H1 (cell line): ENCODE results near the gene PHF13. TPM values are rescaled to one million over a fixed set of nuclear protein-coding genes. Genes with fewer than 3 reads are reported as not detected.

Source experiments
- CTCF ChIA-PET: fragments of 300-600 bp; sonication (Branson Sonifier 250); formaldehyde crosslinking; loops from one replicate; lab custom pipeline; 2021; ENCODE audit not compliant: partially characterized antibody; lab: Charles Lee
- POLR2A ChIA-PET: fragments of 300-600 bp; sonication (Branson Sonifier 250); formaldehyde crosslinking; loops from one replicate; lab custom pipeline; 2021; ENCODE audit warnings: inconsistent platforms; ENCODE audit not compliant: partially characterized antibody; lab: Charles Lee
- DNase-seq, 2 experiments: peaks; one replicate each; pipeline versions ENCODE4 v3.0.0 to v3.0.0-alpha.2; 2010 to 2022; ENCODE audit warnings: low spot score in 2 of 2, low read depth in 1 of 2, mixed read lengths in 1 of 2
- FAIRE-seq: peaks from 2 replicates; lab custom pipeline; 2011; peaks lifted over from hg19 to GRCh38; lab: Jason Lieb, UNC
- H2AFZ ChIP-seq: 2 replicates; pipeline ENCODE4 v1.8.1; 2012; ENCODE audit warnings: low read length, inconsistent platforms
- H2AK5ac ChIP-seq: 2 replicates; pipeline ENCODE4 v1.6.1; 2013; ENCODE audit warnings: low read depth, low read length
- H2BK120ac ChIP-seq: replicated peaks from 2 replicates; pipeline ENCODE3; 2013; ENCODE audit warnings: low read depth, low read length, inconsistent platforms
- H2BK12ac ChIP-seq: 2 replicates; pipeline ENCODE4 v1.6.1; 2013; ENCODE audit warnings: low read depth, low read length
- H2BK15ac ChIP-seq: 2 replicates; pipeline ENCODE4 v1.6.1; 2013; ENCODE audit warnings: low read length
- H2BK20ac ChIP-seq: 2 replicates; pipeline ENCODE4 v1.6.1; 2013; ENCODE audit warnings: low read length
- H2BK5ac ChIP-seq: 2 replicates; pipeline ENCODE4 v1.6.1; 2013; ENCODE audit warnings: low read depth, low read length
- H3K14ac ChIP-seq: 2 replicates; pipeline ENCODE4 v1.6.1; 2013; ENCODE audit warnings: inconsistent platforms; ENCODE audit not compliant: insufficient read length
- H3K18ac ChIP-seq: 2 replicates; pipeline ENCODE4 v1.6.1; 2013; ENCODE audit warnings: low read length; ENCODE audit errors: extremely low read depth
- H3K23ac ChIP-seq: 2 replicates; pipeline ENCODE4 v1.6.1; 2013; ENCODE audit warnings: inconsistent platforms; ENCODE audit not compliant: insufficient read length
- H3K23me2 ChIP-seq: 2 replicates; pipeline ENCODE4 v1.6.1; 2013; ENCODE audit warnings: low read depth, low read length
- H3K27ac ChIP-seq: 2 replicates; pipeline ENCODE4 v1.6.1; 2011; ENCODE audit warnings: low read depth, low read length, inconsistent platforms
- H3K27me3 ChIP-seq, 4 experiments: replicated peaks in 1 of 4; 1 replicate in 1 of 4; 2 replicates in 3 of 4; pipeline versions ENCODE4 v1.6.1 to v1.8.1; 2011 to 2013; ENCODE audit warnings: low read length in 3 of 4, mild to moderate bottlenecking in 3 of 4, inconsistent platforms in 2 of 4, mixed read lengths in 2 of 4, moderate library complexity in 1 of 4; ENCODE audit not compliant: control insufficient read depth in 3 of 4, insufficient read depth in 3 of 4; ENCODE audit errors: extremely low read depth in 1 of 4
- H3K36me3 ChIP-seq, 4 experiments: 2 replicates each; pipeline versions ENCODE4 v1.6.1 to v1.8.1; 2011 to 2013; ENCODE audit warnings: mild to moderate bottlenecking in 4 of 4, low read length in 3 of 4, moderate library complexity in 2 of 4, control low read depth in 1 of 4, inconsistent platforms in 1 of 4; ENCODE audit not compliant: insufficient read depth in 4 of 4, control insufficient read depth in 2 of 4
- H3K4ac ChIP-seq: replicated peaks from 2 replicates; pipeline ENCODE3; 2013; ENCODE audit warnings: low read length, low read depth, mixed read lengths, inconsistent platforms; ENCODE audit not compliant: insufficient read length
- H3K4me1 ChIP-seq, 4 experiments: replicated peaks in 1 of 4; 1 replicate in 1 of 4; 2 replicates in 3 of 4; pipeline versions ENCODE4 v1.6.1 to v1.8.1; 2011 to 2013; ENCODE audit warnings: low read length in 3 of 4, inconsistent platforms in 2 of 4, mixed read lengths in 1 of 4; ENCODE audit not compliant: insufficient read depth in 4 of 4, control insufficient read depth in 3 of 4
- H3K4me2 ChIP-seq, 2 experiments: 2 replicates each; pipeline versions ENCODE4 v1.6.1 to v1.8.1; 2011 to 2013; ENCODE audit warnings: low read depth in 2 of 2, low read length in 2 of 2, control low read depth in 1 of 2, inconsistent platforms in 1 of 2, mild to moderate bottlenecking in 1 of 2; ENCODE audit not compliant: insufficient read depth in 1 of 2
- H3K4me3 ChIP-seq, 4 experiments: fragments of 200-600, 300-600 bp in 1 of 4; sonication (generic), shearing (Covaris generic), sonication (Bioruptor Twin) in 1 of 4; 2 replicates each; pipeline versions ENCODE4 v1.5.1 to v1.8.1; 2011 to 2016; ENCODE audit warnings: low read length in 4 of 4, low read depth in 3 of 4, control low read depth in 2 of 4, inconsistent platforms in 2 of 4, mild to moderate bottlenecking in 2 of 4, mixed read lengths in 1 of 4, moderate library complexity in 1 of 4; ENCODE audit not compliant: insufficient read depth in 2 of 4; ENCODE audit errors: extremely low read depth in 1 of 4
- H3K56ac ChIP-seq: replicated peaks from 2 replicates; pipeline ENCODE3; 2013; ENCODE audit warnings: low read depth, mild to moderate bottlenecking, mixed read lengths, low read length, inconsistent platforms; ENCODE audit not compliant: insufficient read length
- H3K79me1 ChIP-seq: 2 replicates; pipeline ENCODE4 v1.6.1; 2013; ENCODE audit warnings: low read depth, low read length, control low read depth
- H3K79me2 ChIP-seq, 2 experiments: 2 replicates each; pipeline versions ENCODE4 v1.6.1 to v1.8.1; 2012 to 2013; ENCODE audit warnings: low read length in 2 of 2, mild to moderate bottlenecking in 2 of 2, inconsistent platforms in 1 of 2; ENCODE audit not compliant: insufficient read depth in 2 of 2, control insufficient read depth in 1 of 2
- H3K9ac ChIP-seq, 4 experiments: replicated peaks in 1 of 4; 1 replicate in 1 of 4; 2 replicates in 3 of 4; pipeline versions ENCODE4 v1.6.1 to v1.8.1; 2011 to 2013; ENCODE audit warnings: low read depth in 3 of 4, low read length in 3 of 4, control low read depth in 2 of 4, mild to moderate bottlenecking in 2 of 4, moderate library complexity in 2 of 4, inconsistent platforms in 1 of 4; ENCODE audit errors: extremely low read depth in 1 of 4
- H3K9me3 ChIP-seq, 2 experiments: 2 replicates each; pipeline versions ENCODE4 v1.6.1 to v1.8.1; 2012 to 2013; ENCODE audit warnings: mild to moderate bottlenecking in 2 of 2, moderate library complexity in 2 of 2, control low read depth in 1 of 2, inconsistent platforms in 1 of 2, low read depth in 1 of 2, low read length in 1 of 2, mixed read lengths in 1 of 2; ENCODE audit not compliant: insufficient read depth in 2 of 2
- H4K20me1 ChIP-seq, 2 experiments: replicated peaks in 1 of 2; 2 replicates each; pipeline versions ENCODE3 to v1.8.1; 2011 to 2013; ENCODE audit warnings: inconsistent platforms in 2 of 2, low read length in 2 of 2, mild to moderate bottlenecking in 1 of 2; ENCODE audit not compliant: insufficient read depth in 2 of 2, control insufficient read depth in 1 of 2
- H4K5ac ChIP-seq: 2 replicates; pipeline ENCODE4 v1.6.1; 2013; ENCODE audit warnings: low read length, low read depth, mixed read lengths, inconsistent platforms; ENCODE audit not compliant: insufficient read length
- H4K8ac ChIP-seq: 2 replicates; pipeline ENCODE4 v1.8.0; 2013; ENCODE audit warnings: mild to moderate bottlenecking, moderate library complexity, low read length, inconsistent platforms; ENCODE audit not compliant: insufficient read depth; ENCODE audit errors: extremely low read depth
- H4K91ac ChIP-seq: replicated peaks from 2 replicates; pipeline ENCODE3; 2013; ENCODE audit warnings: low read length, mixed read lengths, inconsistent platforms; ENCODE audit not compliant: insufficient read length
- ASH2L ChIP-seq: fragments of 200-600, 300-600 bp; sonication (generic); IDR thresholded peaks from one replicate; pipeline ENCODE4 v1.7.1; 2017; ENCODE audit warnings: low read length
- BACH1 ChIP-seq: IDR thresholded peaks from 2 replicates; pipeline ENCODE4 v1.6.1; 2012; ENCODE audit warnings: low read length, improper control_type of control experiment
- CTCF ChIP-seq, 3 experiments: IDR thresholded peaks; 1 replicate in 2 of 3; 2 replicates in 1 of 3; pipeline versions ENCODE4 v1.5.1 to v1.6.1; 2011; ENCODE audit warnings: low read length in 3 of 3, mild to moderate bottlenecking in 3 of 3, inconsistent platforms in 2 of 3, low read depth in 1 of 3, moderate library complexity in 1 of 3; ENCODE audit not compliant: insufficient read depth in 1 of 3; ENCODE audit errors: control extremely low read depth in 1 of 3
- E2F6 ChIP-seq: IDR thresholded peaks from 2 replicates; pipeline ENCODE4 v1.6.1; 2012; ENCODE audit warnings: inconsistent platforms
- HDAC2 ChIP-seq, 2 experiments: fragments of 300-600 bp in 1 of 2; sonication (generic) in 1 of 2; IDR thresholded peaks; 2 replicates each; pipeline ENCODE4 v1.6.1; 2011 to 2012; ENCODE audit warnings: low read depth in 2 of 2, low read length in 2 of 2, mild to moderate bottlenecking in 2 of 2, moderate library complexity in 2 of 2, borderline replicate concordance in 1 of 2, inconsistent platforms in 1 of 2
- KDM1A ChIP-seq: fragments of 200-600, 300-600 bp; sonication (generic); IDR thresholded peaks from 2 replicates; pipeline ENCODE4 v1.7.1; 2016; ENCODE audit warnings: mild to moderate bottlenecking, low read length, borderline replicate concordance
- SRF ChIP-seq: IDR thresholded peaks from 2 replicates; pipeline ENCODE4 v1.6.1; 2011; ENCODE audit warnings: mild to moderate bottlenecking, low read depth, low read length, moderate library complexity
- TCF12 ChIP-seq: IDR thresholded peaks from 2 replicates; pipeline ENCODE4 v1.6.1; 2011; ENCODE audit warnings: low read depth, mild to moderate bottlenecking, low read length
- WGBS, 2 experiments: shearing (Covaris generic) in 1 of 2; methylation state at CpG; one replicate each; pipeline versions ENCODE4 v1.1.6 to v1.1.7; 2013 to 2015; ENCODE audit warnings: low lambda C conversion rate in 2 of 2, mixed read lengths in 2 of 2, inconsistent platforms in 1 of 2, low coverage in 1 of 2, missing lambda C conversion rate in 1 of 2; ENCODE audit not compliant: insufficient replicate concordance in 2 of 2, insufficient coverage in 1 of 2, insufficient read length in 1 of 2; ENCODE audit errors: extremely low coverage in 1 of 2, missing lambda C conversion rate in 1 of 2; 5-methylcytosine and 5-hydroxymethylcytosine counted together
- polyA plus RNA-seq, 7 experiments: library from polyadenylated mRNA; depleted of rRNA in 3 of 7; stranded (reverse) in 5 of 7; unstranded in 2 of 7; fragments of >200 nt in 5 of 7; fragments of 200-250 nt in 2 of 7; gene quantifications; 1 replicate in 5 of 7; 2 replicates in 1 of 7; 4 replicates in 1 of 7; pipeline versions ENCODE4 v1.2.1 to v1.2.3, GENCODE V29; 2011 to 2013; ENCODE audit warnings: missing spikeins in 2 of 7, mixed read lengths in 2 of 7
- total RNA-seq: library from RNA; stranded (reverse); fragmentation: NEBNext Ultra II Directional; extraction: Animal tissue kit (Norgen Biotek cat#: 25700); gene quantifications from 2 replicates; pipeline ENCODE4 v1.2.1, GENCODE V29; 2021

PHF13 gene
- total and polyA plus RNA-seq, 2 of the 8 experiments (the other 6 are each of a cell fraction or from before 2014, with no cell fraction given), result 11.7 to 39.6 TPM

- Histone ChIP-seq H3K4me2 (peak overlapping the region; percentile 91 to 94), H3K27ac (no peak overlapping the region), H4K20me1 (peaks cover 27 to 34% of the 10 kb centered on the region in 2 experiments), H3K4ac (no peak overlapping the region), H3K4me3 (peak overlapping the region; percentile 75 to 92 (median 86)), H2AFZ (no peak overlapping the region), H4K8ac (0 out of 2 replicates have a peak overlapping the region, but pooled peaks have one; percentile 17), H3K79me1 (peaks cover 21% of the 10 kb centered on the region), H3K79me2 (peaks cover 22 to 55% of the 10 kb centered on the region in 2 experiments; a peak in 3 of 4 replicates), H3K27me3 (no peaks in the 10 kb centered on the region; a peak in 1 of 7 replicates), H2BK12ac (0 out of 2 replicates have a peak overlapping the region, but pooled peaks have one; percentile 7), H2BK20ac (no peak overlapping the region), H3K23ac (no peak overlapping the region), H2BK15ac (no peak overlapping the region), H2BK5ac (peak overlapping the region; percentile 8; the same call in 1 of the 2 replicates), H4K91ac (no peak overlapping the region), H3K9me3 (no peaks in the 10 kb centered on the region), H3K23me2 (peaks cover 18% of the 10 kb centered on the region), H3K4me1 (peaks cover 2 to 13% (median 9%) of the 10 kb centered on the region in 4 experiments), H3K14ac (no peak overlapping the region), H2AK5ac (no peak overlapping the region), H3K18ac (peak overlapping the region; percentile 25; the same call in 1 of the 2 replicates), H2BK120ac (no peak overlapping the region), H4K5ac (no peak overlapping the region), H3K36me3 (peaks cover 10 to 24% (median 20%) of the 10 kb centered on the region in 4 experiments; a peak in 7 of 8 replicates), H3K9ac (peak overlapping the region in 3 of 4 experiments; percentile 29 to 79 (median 77); a peak in 6 of 7 replicates), H3K56ac (no peak overlapping the region)
- ChIA-PET POLR2A (interaction anchor here (5.4 to 10.8 kb wide), 4 partner anchors 10 to 46 kb away, joined by 46 to 196 read pairs (median 120); partner anchors contain the start of genes NOL9, TAS1R1, THAP3 and ZBTB48), CTCF (interaction anchor here (0.7 to 3.3 kb wide), 13 partner anchors 9 to 163 kb away, joined by 3 to 16 read pairs (median 3); partner anchors contain the start of genes NOL9, PHF13 and TAS1R1)
- WGBS, 2 experiments, result 38% methylated on average over 10 of the region's 10 CpGs; no CpG with 5 or more reads in 1 of the 2 experiments
- FAIRE-seq (no peak), DNase-seq (peak in 1 of 2 experiments; percentile 52)
- no peak for TF ChIP-seq BACH1
- TF ChIP-seq CTCF (IDR thresholded peaks at IDR 0.05; ENCODE audit: control extremely low read depth in 1 of 3, insufficient read depth in 1 of 3, low read depth in 1 of 3, low read length in 3 of 3), result no peak
- no peak for TF ChIP-seq TCF12
- TF ChIP-seq E2F6, result no peak
- TF ChIP-seq KDM1A, result no peak
- no peak for TF ChIP-seq ASH2L
- no peak for TF ChIP-seq SRF
- TF ChIP-seq HDAC2 (IDR thresholded peaks at IDR 0.05; ENCODE audit: borderline replicate concordance in 1 of 2, low read depth in 2 of 2, low read length in 2 of 2), result no peak
Measured at GRCh38 chr1:6600410-6601048, 13.0 kb upstream of the PHF13 start.
